Activated CD4-positive, alpha-beta T cell treated with anti-CD3 and anti-CD28 coated beads for 4 hours (primary cell): ENCODE measurements around the gene GAS7.
"Not testable (repeated sequence)": the region's sequence is repeated elsewhere in the genome, so short reads cannot be mapped to it uniquely, and the experiment has no call there.

Source experiments
- DNase-seq, 2 donors: peaks; one replicate each; pipeline ENCODE4 v3.0.0-alpha.2; 2020

GAS7 gene

GRCh38 chr17:10067446-10068143, 130.8 kb downstream of the GAS7 start:
- DNase-seq, result no peak

- DNase-seq, result no peak
These were observed 133.9 kb downstream of the GAS7 start for GRCh38 chr17:10064536-10064935.

- DNase-seq, result no peak
These were observed 134.6 kb downstream of the GAS7 start for GRCh38 chr17:10063730-10064241.

- no peak for DNase-seq
These were observed 135.6 kb downstream of the GAS7 start for GRCh38 chr17:10062691-10063385.

- no peak for DNase-seq
These were observed 137.1 kb downstream of the GAS7 start for GRCh38 chr17:10061111-10061845.

- DNase-seq, result no peak
These were observed 137.9 kb downstream of the GAS7 start for GRCh38 chr17:10060526-10060925.

- DNase-seq, result no peak
These were observed 138.7 kb downstream of the GAS7 start for GRCh38 chr17:10059684-10060211.

GRCh38 chr17:10058921-10059683, 139.3 kb downstream of the GAS7 start:
- no peak for DNase-seq

- DNase-seq, result not testable (repeated sequence)
These were observed 140.9 kb downstream of the GAS7 start for GRCh38 chr17:10057466-10057865.

GRCh38 chr17:10055262-10055975, 143.0 kb downstream of the GAS7 start:
- no peak for DNase-seq

- DNase-seq, result no peak
These were observed 144.4 kb downstream of the GAS7 start for GRCh38 chr17:10053782-10054540.

GRCh38 chr17:10052106-10052813, 146.1 kb downstream of the GAS7 start:
- DNase-seq, result no peak

- no peak for DNase-seq
These were observed 147.3 kb downstream of the GAS7 start for GRCh38 chr17:10051112-10051511.

- no peak for DNase-seq
These were observed 147.8 kb downstream of the GAS7 start for GRCh38 chr17:10050597-10051101.

GRCh38 chr17:10048629-10049350, 149.6 kb downstream of the GAS7 start:
- DNase-seq, result no peak

- no peak for DNase-seq
These were observed 151.3 kb downstream of the GAS7 start for GRCh38 chr17:10046786-10047785.

- no peak for DNase-seq
These were observed 152.3 kb downstream of the GAS7 start for GRCh38 chr17:10045871-10046658.
